T47D (cell line): ENCODE measurements around the gene IGF1R.
A peak's percentile ranks its signal among the peaks of the same experiment; 100 is the strongest.

ENCODE experiments used
- DNase-seq, 2 experiments: peaks; one replicate each; pipeline versions ENCODE4 v3.0.0 to v3.0.0-alpha.2; 2011 to 2012; ENCODE audit warnings: low read depth in 1 of 2, low spot score in 1 of 2
- JUND ChIP-seq: IDR thresholded peaks from 2 replicates; pipeline ENCODE4 v1.6.1; 2012; ENCODE audit warnings: low read depth
- in situ Hi-C: cut with HindIII; loops from 2 replicates; pipeline ENCODE4 v1.10.0; 2016; ENCODE audit warnings: low sequenced_read_pairs, low pct_unique_long_range_greater_than_20kb

IGF1R gene

GRCh38 chr15:98909968-98910885, 261.9 kb downstream of the IGF1R start:
- no peak for TF ChIP-seq JUND
- DNase-seq: no peak
- in situ Hi-C loops: no loop called here

- in situ Hi-C loops: no loop called here
- DNase-seq: peak in 1 of 2 experiments; percentile 35
These were observed 266.3 kb downstream of the IGF1R start for GRCh38 chr15:98914626-98915025.

GRCh38 chr15:98916826-98917225, 268.5 kb downstream of the IGF1R start:
- in situ Hi-C loops: no loop called here
- no peak for DNase-seq
- TF ChIP-seq JUND: no peak

More at GRCh38 chr15:98914626-98915025, 266.3 kb downstream of the IGF1R start:
- no peak for TF ChIP-seq JUND

DNA sequence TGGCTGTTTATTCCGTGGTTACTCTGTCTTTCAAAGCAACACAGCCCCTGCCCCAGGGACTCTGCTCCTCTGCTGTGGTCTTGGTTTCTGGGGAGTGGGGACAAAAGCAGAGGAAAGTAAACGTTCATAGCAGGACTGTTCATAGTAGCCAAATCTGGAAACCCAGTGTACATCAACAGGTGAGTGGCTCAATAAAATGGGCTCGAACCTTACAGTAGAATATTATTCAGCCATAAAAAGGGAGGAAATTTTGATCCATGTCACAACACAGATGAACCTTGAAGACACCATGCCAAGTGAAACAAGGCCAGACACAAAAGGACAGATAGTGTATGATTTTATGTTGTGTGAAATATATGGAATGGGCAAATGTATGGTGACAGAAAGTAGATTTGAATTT, 269.1 kb downstream of the IGF1R start:
- no peak for DNase-seq
- TF ChIP-seq JUND: no peak
- in situ Hi-C loops: no loop called here

DNA sequence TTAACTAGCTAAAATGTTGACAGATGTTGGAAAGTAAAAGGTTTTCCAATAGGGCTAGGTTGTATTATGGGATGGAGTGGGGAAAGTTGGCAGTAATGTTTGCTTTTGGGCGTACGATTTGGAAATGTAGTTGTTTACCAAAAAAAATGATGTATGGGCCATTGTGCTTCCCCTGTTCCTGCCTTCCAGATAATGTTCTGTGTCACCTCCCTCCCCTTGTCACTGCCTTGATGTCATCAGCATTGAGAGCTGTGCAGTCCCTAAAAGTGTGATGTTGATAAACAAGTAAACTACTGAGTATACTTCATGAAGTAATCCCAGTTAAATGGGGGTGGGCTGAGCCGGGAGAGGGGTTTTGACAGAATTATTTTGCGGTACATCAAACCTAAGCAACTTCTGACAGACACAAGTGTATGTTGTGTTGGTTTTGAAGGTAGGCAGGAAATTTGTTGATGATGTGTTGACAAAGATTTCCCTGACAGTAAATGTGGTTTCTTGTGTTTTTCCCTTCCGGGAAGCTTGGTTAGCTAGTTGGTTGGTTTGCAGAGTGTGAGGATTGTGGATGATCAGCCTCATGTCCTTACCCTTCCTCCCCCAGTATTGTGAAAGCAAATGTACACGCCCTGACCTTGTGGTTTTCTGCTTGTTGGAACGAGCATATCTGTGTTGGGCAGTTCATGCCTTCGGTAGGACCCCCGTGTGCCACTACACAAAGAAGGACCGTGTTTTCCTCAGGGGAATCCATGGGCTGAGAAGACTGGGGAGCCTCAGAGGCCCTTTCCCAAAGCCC, 271.9 kb downstream of the IGF1R start:
- no peak for DNase-seq
- in situ Hi-C loops: no loop called here
- no peak for TF ChIP-seq JUND

- no peak for DNase-seq
- in situ Hi-C loops: no loop called here
- no peak for TF ChIP-seq JUND
These were observed 274.8 kb downstream of the IGF1R start for GRCh38 chr15:98923171-98923570.

- TF ChIP-seq JUND: no peak
- no peak for DNase-seq
- in situ Hi-C loops: no loop called here
These were observed 275.2 kb downstream of the IGF1R start for GRCh38 chr15:98923579-98923978.

DNA sequence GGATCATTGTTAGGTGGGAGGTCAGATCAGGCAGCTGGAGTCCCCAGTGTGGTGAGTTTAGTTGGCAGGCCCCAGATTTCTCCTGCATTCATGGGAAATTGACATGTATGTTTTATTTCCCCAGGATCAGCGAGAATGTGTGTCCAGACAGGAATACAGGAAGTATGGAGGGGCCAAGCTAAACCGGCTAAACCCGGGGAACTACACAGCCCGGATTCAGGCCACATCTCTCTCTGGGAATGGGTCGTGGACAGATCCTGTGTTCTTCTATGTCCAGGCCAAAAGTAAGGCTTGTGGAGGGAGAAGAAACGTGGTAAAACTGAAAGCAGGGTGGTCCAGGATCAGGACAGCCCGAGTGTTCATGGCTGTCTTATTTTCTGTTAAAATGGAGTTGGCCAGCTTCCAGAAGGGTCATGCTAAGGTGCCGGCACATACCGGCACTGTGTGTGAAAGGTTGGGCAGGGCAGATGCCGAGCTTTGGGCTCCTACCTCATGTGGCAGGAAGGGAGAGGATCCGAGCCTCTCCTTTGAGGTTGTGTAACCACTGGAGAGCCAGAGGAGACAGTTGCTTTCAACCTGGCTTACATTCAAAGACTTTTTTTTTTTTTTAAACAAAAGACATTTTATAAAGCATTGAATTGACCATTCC, 276.2 kb downstream of the IGF1R start:
- no peak for TF ChIP-seq JUND
- in situ Hi-C loops: no loop called here
- no peak for DNase-seq

DNA sequence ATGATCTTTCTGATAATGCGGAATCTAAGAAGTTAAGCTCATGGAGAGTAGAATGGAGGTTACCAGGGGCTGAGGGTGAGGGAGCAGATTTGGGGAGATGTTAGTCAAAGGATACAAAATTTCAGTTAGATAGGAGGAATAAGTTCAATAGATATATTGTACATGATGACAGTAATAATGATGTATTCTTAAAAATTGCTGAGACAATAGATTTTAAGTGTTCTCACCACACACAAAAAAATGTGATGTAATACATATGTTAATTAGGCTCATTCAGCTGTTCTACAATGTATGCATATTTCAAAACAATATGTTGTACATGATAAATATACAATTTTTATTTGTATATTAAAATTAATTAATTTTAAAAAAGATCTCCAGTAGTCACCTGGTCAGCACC, 277.9 kb downstream of the IGF1R start:
- DNase-seq: no peak
- in situ Hi-C loops: no loop called here
- TF ChIP-seq JUND: no peak

DNA sequence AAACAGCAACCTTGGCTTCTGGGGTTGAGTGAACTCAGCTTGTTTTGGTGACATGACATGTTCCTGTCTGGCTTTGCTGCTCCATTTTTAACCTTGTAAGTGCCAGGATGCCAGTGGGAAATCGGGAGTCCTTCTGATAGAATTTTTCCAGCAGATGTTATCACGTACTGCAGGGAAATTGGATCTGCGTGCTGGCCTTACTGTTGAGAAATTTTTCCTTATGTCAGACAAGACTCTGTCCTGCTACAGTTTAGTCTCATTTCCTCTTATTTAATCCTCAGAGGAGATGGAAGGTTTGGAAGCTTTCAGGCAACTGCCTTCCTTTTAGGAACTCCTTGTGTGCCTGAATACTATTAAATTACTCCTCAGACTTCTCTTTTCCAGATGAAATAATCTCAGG, 278.7 kb downstream of the IGF1R start:
- DNase-seq: no peak
- in situ Hi-C loops: no loop called here
- no peak for TF ChIP-seq JUND

GRCh38 chr15:98927996-98928395, 279.7 kb downstream of the IGF1R start:
- in situ Hi-C loops: no loop called here
- no peak for TF ChIP-seq JUND
- no peak for DNase-seq

DNA sequence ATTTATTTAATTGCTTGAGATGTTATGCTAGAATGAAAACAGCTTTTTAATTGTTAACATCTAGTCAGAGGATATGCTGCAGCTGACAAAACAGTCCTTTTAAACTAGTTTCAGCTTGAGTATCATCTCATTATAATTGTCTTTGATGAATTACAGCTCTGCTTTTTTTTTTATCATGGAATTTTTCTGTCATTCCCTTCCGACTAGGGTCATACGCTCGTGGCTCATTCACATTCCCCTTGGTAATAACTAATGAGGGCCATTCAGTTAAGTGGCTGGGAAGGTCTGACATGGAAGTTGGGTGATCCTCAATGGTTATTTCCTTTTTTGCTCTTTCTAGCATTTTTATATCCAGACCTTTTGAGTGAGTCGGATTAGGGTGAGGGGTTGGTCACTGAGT, 282.2 kb downstream of the IGF1R start:
- TF ChIP-seq JUND: no peak
- no peak for DNase-seq
- in situ Hi-C loops: no loop called here

DNA sequence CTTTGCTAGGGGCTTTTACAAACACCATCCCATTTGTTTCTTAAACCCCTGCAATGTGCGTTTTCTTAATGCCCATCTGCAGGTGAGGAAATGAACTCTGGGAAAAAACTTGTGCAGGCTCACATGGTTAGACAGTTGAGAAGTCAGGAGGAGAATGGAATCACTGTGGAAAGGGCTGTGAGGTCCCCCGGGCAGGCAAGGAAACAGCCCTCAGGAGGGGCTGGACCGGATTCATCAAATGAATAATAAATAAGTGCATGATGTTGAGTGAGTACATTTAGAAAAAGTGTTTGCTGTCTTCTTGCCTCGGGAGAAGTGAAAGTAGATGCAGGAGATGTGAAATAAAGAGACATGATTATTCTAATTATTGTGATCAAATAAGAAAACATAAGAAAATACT, 282.7 kb downstream of the IGF1R start:
- in situ Hi-C loops: no loop called here
- no peak for TF ChIP-seq JUND
- DNase-seq: no peak
